CD4-positive, CD25-positive, alpha-beta regulatory T cell (primary cell): ENCODE data around the gene ANGPTL7. TPM values are rescaled to one million over a fixed set of nuclear protein-coding genes. Genes with fewer than 3 reads are reported as not detected.

Experiments
- ATAC-seq, 2 donors: fragments of 150-1000 bp; cut with Tn5 transposase; one replicate each; pipeline ENCODE4 v1.10.0; 2021; ENCODE audit warnings: low read depth in 2 of 2, moderate number of reproducible peaks in 2 of 2, moderate library complexity in 1 of 2
- DNase-seq, 3 donors: peaks; one replicate each; pipeline versions ENCODE4 v3.0.0 to v3.0.0-alpha.2; 2012 to 2022; ENCODE audit warnings: mixed read lengths in 1 of 3
- H3K27ac ChIP-seq: one replicate; pipeline ENCODE4 v1.7.0; 2013; ENCODE audit warnings: mild to moderate bottlenecking, low read length; ENCODE audit not compliant: insufficient read depth, poor library complexity, severe bottlenecking
- H3K27me3 ChIP-seq: one replicate; pipeline ENCODE4 v1.7.0; 2013; ENCODE audit warnings: low read length; ENCODE audit not compliant: control insufficient read depth, insufficient read depth
- H3K36me3 ChIP-seq: one replicate; pipeline ENCODE4 v1.7.0; 2013; ENCODE audit warnings: mild to moderate bottlenecking, low read length, moderate library complexity; ENCODE audit not compliant: control insufficient read depth, insufficient read depth
- H3K4me1 ChIP-seq: 2 replicates; pipeline ENCODE4 v1.7.0; 2013; ENCODE audit warnings: mild to moderate bottlenecking, low read length; ENCODE audit not compliant: insufficient read depth, control insufficient read depth, poor library complexity, severe bottlenecking
- H3K4me3 ChIP-seq: one replicate; pipeline ENCODE4 v1.7.0; 2013; ENCODE audit warnings: low read depth, mild to moderate bottlenecking, low read length, moderate library complexity
- H3K9me3 ChIP-seq, 2 experiments: 1 replicate in 1 of 2; 2 replicates in 1 of 2; pipeline ENCODE4 v1.7.0; 2013; ENCODE audit warnings: low read length in 2 of 2, mild to moderate bottlenecking in 1 of 2, moderate library complexity in 1 of 2; ENCODE audit not compliant: control insufficient read depth in 2 of 2
- H3K27ac Mint-ChIP-seq, 3 donors: one replicate each; pipeline ENCODE4 v1.8.0; 2020 to 2022; ENCODE audit warnings: mild to moderate bottlenecking in 3 of 3, mixed read lengths in 3 of 3, moderate library complexity in 2 of 3
- H3K27me3 Mint-ChIP-seq: one replicate; pipeline ENCODE4 v1.8.0; 2022; ENCODE audit warnings: mild to moderate bottlenecking, mixed read lengths
- H3K36me3 Mint-ChIP-seq: one replicate; pipeline ENCODE4 v1.8.0; 2020; ENCODE audit warnings: mixed read lengths
- H3K4me1 Mint-ChIP-seq, 4 donors: one replicate each; pipeline ENCODE4 v1.8.0; 2020 to 2022; ENCODE audit warnings: mixed read lengths in 4 of 4, mild to moderate bottlenecking in 1 of 4
- H3K4me3 Mint-ChIP-seq, 4 donors: one replicate each; pipeline ENCODE4 v1.8.0; 2020 to 2022; ENCODE audit warnings: mild to moderate bottlenecking in 4 of 4, mixed read lengths in 4 of 4, moderate library complexity in 3 of 4
- H3K9me3 Mint-ChIP-seq, 7 donors: one replicate each; pipeline ENCODE4 v1.8.0; 2020 to 2022; ENCODE audit warnings: mixed read lengths in 7 of 7, mild to moderate bottlenecking in 3 of 7, moderate library complexity in 2 of 7
- polyA plus RNA-seq, 4 donors: library from polyadenylated mRNA; unstranded; fragments of 300-500 nt; fragmentation: Illumina TruSeq; gene quantifications; one replicate each; pipeline ENCODE4 v1.2.3, GENCODE V29; 2021
- total RNA-seq: library from RNA; stranded (reverse); gene quantifications from one replicate; pipeline ENCODE4 v1.2.3, GENCODE V29; 2022

The ANGPTL7 gene
- total RNA-seq (not detected), polyA plus RNA-seq (not detected)

DNA sequence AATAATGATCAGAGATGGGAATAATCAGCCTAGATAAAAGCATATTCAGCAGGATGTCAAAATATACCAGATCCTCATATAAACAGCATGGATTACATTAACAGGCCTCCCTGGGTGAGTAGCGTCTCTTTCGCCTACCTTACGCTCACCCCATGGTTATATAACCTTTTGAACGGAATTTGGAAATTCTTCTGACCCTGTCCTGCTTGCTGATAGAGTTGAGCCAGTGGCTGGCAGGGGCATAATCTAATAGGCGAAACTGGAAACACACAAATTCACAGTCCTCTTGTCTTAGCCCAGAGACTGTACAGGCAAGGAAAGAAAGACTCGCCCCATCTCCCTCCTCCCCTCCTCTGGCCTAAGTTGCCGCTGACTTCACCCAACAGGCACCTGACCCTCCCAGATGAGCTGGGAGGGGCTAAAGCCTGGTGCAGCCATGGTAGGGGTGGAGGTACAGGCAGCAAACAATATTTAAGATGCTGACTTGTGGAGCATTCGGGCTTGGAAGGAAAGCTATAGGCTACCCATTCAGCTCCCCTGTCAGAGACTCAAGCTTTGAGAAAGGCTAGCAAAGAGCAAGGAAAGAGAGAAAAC lies at the start of gene ANGPTL7:
ANGPTL7 (plus strand) TSS at position 498 of the 594 bp plus-strand sequence. CDS start 225 bp downstream, outside the sequence.
- ATAC-seq (no peak), DNase-seq (no peak)
- no peaks in the 10 kb centered on the region for H3K27me3 ChIP-seq
- H3K4me3 ChIP-seq: no peak within 1 kb of the TSS
- no peaks in the 10 kb centered on the region for H3K4me1 ChIP-seq
- Mint-ChIP-seq H3K27me3 (no peaks in the 10 kb centered on the region), H3K4me1 (peaks cover 0 to 10% (median under 1%) of the 10 kb centered on the region in 4 donors), H3K9me3 (peaks cover 0 to 1% (median 0%) of the 10 kb centered on the region in 7 donors), H3K36me3 (peaks cover 27% of the 10 kb centered on the region), H3K4me3 (no peak within 1 kb of the TSS), H3K27ac (no peak within 1 kb of the TSS)
- H3K9me3 ChIP-seq: no peaks in the 10 kb centered on the region
- peaks cover 74% of the 10 kb centered on the region for H3K36me3 ChIP-seq
- H3K27ac ChIP-seq: no peak within 1 kb of the TSS

GRCh38 chr1:11142618-11143391 lies 46.4 kb upstream of the ANGPTL7 start:
- Mint-ChIP-seq H3K27me3 (no peaks in the 10 kb centered on the region), H3K36me3 (peaks cover 49% of the 10 kb centered on the region), H3K4me3 (no peak overlapping the region), H3K9me3 (no peaks in the 10 kb centered on the region), H3K4me1 (peaks cover 0 to 10% (median 6%) of the 10 kb centered on the region in 4 donors), H3K27ac (peak overlapping the region in 1 of 3 donors; percentile 33)
- Histone ChIP-seq H3K4me3 (no peak overlapping the region), H3K9me3 (no peaks in the 10 kb centered on the region), H3K36me3 (peaks cover 73% of the 10 kb centered on the region), H3K27ac (no peak overlapping the region), H3K27me3 (no peaks in the 10 kb centered on the region), H3K4me1 (no peaks in the 10 kb centered on the region)
- ATAC-seq: no peak
- DNase-seq: no peak

GRCh38 chr1:11143401-11143800 lies 45.8 kb upstream of the ANGPTL7 start:
- Mint-ChIP-seq H3K9me3 (no peaks in the 10 kb centered on the region), H3K4me3 (no peak overlapping the region), H3K4me1 (peaks cover 0 to 10% (median 6%) of the 10 kb centered on the region in 4 donors), H3K36me3 (peaks cover 49% of the 10 kb centered on the region), H3K27me3 (no peaks in the 10 kb centered on the region), H3K27ac (peak overlapping the region in 1 of 3 donors; percentile 33)
- ATAC-seq (no peak), DNase-seq (no peak)
- Histone ChIP-seq H3K27ac (no peak overlapping the region), H3K9me3 (no peaks in the 10 kb centered on the region), H3K4me1 (no peaks in the 10 kb centered on the region), H3K27me3 (no peaks in the 10 kb centered on the region), H3K36me3 (peaks cover 72% of the 10 kb centered on the region), H3K4me3 (no peak overlapping the region)

GRCh38 chr1:11143907-11144306 lies 45.2 kb upstream of the ANGPTL7 start:
- Mint-ChIP-seq H3K4me3 (no peak overlapping the region), H3K4me1 (peaks cover 0 to 10% (median 5%) of the 10 kb centered on the region in 4 donors), H3K9me3 (no peaks in the 10 kb centered on the region), H3K27ac (no peak overlapping the region), H3K27me3 (no peaks in the 10 kb centered on the region), H3K36me3 (peaks cover 46% of the 10 kb centered on the region)
- H3K9me3 ChIP-seq: no peaks in the 10 kb centered on the region
- ATAC-seq (no peak), DNase-seq (peak in 1 of 3 donors; percentile 12)
- no peak overlapping the region for H3K27ac ChIP-seq
- H3K4me3 ChIP-seq: no peak overlapping the region
- H3K36me3 ChIP-seq: peaks cover 69% of the 10 kb centered on the region
- H3K4me1 ChIP-seq: no peaks in the 10 kb centered on the region
- no peaks in the 10 kb centered on the region for H3K27me3 ChIP-seq

- H3K4me3 ChIP-seq: no peak overlapping the region
- no peaks in the 10 kb centered on the region for H3K27me3 Mint-ChIP-seq
- H3K4me3 Mint-ChIP-seq: no peak overlapping the region
- no peaks in the 10 kb centered on the region for H3K9me3 ChIP-seq
- H3K9me3 Mint-ChIP-seq: no peaks in the 10 kb centered on the region
- H3K36me3 Mint-ChIP-seq: peaks cover 44% of the 10 kb centered on the region
- no peaks in the 10 kb centered on the region for H3K27me3 ChIP-seq
- DNase-seq: no peak
- H3K4me1 Mint-ChIP-seq: peaks cover 0 to 10% (median 4%) of the 10 kb centered on the region in 4 donors
- H3K36me3 ChIP-seq: peaks cover 70% of the 10 kb centered on the region
- no peaks in the 10 kb centered on the region for H3K4me1 ChIP-seq
- H3K27ac Mint-ChIP-seq: no peak overlapping the region
- no peak overlapping the region for H3K27ac ChIP-seq
- ATAC-seq: no peak
Measured at GRCh38 chr1:11144570-11145256, 44.4 kb upstream of the ANGPTL7 start.

DNA sequence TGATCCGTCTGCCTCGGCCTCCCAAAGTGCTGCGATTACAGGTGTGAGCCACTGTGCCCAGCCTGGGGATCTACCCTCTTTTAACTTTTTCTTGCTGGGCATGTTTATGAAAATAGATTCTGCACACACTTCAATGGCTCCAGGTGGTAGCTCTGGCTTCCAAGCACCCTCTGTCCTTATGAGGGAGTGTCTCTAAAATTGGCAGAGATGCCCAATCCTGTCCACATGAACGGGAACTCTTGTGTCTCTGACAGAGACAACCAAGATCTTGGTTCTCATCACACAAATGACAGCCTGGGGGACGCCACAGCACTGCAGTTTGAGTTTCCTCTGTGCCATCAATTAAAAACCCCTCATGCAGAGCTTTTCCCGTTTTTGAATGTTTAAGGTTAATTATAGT lies 43.4 kb upstream of the ANGPTL7 start:
- peaks cover 70% of the 10 kb centered on the region for H3K36me3 ChIP-seq
- no peak overlapping the region for H3K4me3 ChIP-seq
- H3K27ac Mint-ChIP-seq: no peak overlapping the region
- no peaks in the 10 kb centered on the region for H3K9me3 Mint-ChIP-seq
- ATAC-seq: no peak
- peaks cover 0 to 10% (median 4%) of the 10 kb centered on the region in 4 donors for H3K4me1 Mint-ChIP-seq
- no peaks in the 10 kb centered on the region for H3K27me3 ChIP-seq
- no peak overlapping the region for H3K4me3 Mint-ChIP-seq
- H3K27me3 Mint-ChIP-seq: no peaks in the 10 kb centered on the region
- H3K27ac ChIP-seq: no peak overlapping the region
- H3K4me1 ChIP-seq: no peaks in the 10 kb centered on the region
- DNase-seq: no peak
- peaks cover 41% of the 10 kb centered on the region for H3K36me3 Mint-ChIP-seq
- no peaks in the 10 kb centered on the region for H3K9me3 ChIP-seq

DNA sequence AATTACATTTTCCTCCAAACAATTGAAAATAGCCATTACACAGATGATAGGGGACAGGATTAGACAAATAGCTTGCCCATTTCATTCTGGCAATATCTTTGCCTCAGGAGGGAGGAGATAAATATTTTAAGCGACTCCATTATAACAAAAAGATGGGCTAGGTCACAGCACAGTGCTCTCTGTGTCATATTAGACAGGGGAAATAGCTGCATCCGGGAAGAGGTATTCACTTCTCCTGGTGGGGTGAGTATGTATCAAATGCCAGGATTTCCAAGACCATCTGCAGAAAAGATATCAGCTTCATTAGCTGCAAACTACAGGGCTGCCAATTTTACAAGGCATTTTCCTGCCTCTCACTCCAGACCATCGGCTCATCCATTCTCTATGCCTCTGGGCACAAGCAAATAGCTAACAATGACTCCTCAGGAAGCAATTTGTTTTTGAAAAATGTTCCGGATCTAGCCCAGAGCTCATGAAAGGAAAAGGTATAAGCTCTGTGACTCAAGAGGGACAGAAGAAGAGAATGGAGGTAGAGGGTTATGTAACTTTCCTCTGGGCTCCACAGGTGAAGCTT lies 41.9 kb upstream of the ANGPTL7 start:
- Histone ChIP-seq H3K27me3 (no peaks in the 10 kb centered on the region), H3K36me3 (peaks cover 80% of the 10 kb centered on the region), H3K4me3 (no peak overlapping the region), H3K27ac (no peak overlapping the region), H3K9me3 (no peaks in the 10 kb centered on the region), H3K4me1 (no peaks in the 10 kb centered on the region)
- ATAC-seq (no peak), DNase-seq (no peak)
- Mint-ChIP-seq H3K36me3 (peaks cover 46% of the 10 kb centered on the region), H3K27me3 (no peaks in the 10 kb centered on the region), H3K27ac (no peak overlapping the region), H3K9me3 (no peaks in the 10 kb centered on the region), H3K4me3 (no peak overlapping the region), H3K4me1 (peaks cover 0 to 10% (median 4%) of the 10 kb centered on the region in 4 donors)
